ENCODE data around the gene LRRIQ4.
A peak's percentile ranks its signal among the peaks of the same experiment; 100 is the strongest.

LRRIQ4 gene

GRCh38 chr3:169861871-169862270 is 49.2 kb downstream of the LRRIQ4 start:
- no peak for DNase-seq

- peak; percentile 76 to 86 for DNase-seq
Measured at GRCh38 chr3:169863458-169863899, 50.8 kb downstream of the LRRIQ4 start.

- no peak for DNase-seq
Measured at GRCh38 chr3:169864270-169864669, 51.6 kb downstream of the LRRIQ4 start.

DNA sequence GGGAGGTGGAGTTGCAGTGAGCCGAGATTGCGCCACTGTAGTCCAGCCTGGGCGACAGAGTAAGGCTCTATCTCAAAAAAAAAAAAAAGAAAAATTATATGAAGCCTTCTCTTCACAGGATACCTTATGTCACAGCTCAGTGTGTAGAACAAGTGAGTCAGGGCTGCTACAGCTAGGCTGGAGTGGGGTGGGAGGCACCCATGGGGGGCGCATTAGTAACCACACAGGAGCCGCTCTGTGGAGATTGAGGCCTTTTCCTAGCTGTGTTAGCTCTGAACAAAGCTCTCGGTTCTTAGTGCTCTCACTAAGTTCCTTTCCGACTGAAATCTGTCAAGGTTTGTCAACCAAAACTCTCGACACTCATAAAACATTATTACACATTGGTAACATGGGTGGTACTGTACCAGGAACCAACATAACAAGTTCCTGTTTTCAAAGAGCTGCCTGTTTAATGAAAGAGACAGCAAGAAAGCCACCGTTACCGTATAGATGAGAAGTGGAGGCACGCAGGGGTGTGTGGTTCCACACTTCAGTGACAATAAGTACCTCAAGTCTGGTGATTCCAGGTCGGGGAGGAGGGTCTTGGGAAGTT is 52.6 kb downstream of the LRRIQ4 start:
- no peak for DNase-seq

DNA sequence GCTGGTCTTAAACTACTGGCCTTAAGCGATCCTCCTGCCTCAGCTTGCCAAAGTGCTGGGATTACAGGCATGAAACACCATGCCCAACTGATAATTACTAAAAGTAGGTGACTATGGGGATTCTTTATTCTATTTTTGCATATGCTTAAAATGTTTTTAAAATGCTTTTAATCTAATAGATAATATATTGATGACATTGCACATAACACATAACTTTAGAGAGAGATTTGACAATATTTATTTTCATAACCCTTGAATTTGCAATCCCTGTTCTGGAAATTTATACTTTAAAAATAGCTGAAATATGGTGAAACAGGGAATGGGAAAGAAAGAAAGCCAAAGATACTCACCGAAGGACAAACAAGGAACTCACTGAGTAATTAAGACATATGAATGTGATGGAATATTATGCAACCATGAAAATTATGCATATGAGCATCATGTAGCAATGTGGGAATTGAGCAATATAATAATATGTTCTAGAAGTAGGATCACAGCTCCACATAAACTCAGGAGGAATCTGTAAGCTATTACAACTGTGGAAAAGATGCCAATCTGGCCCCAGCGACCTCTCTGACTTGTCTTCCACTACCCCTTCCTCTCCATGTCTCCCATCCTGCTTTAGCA is 55.0 kb downstream of the LRRIQ4 start:
- DNase-seq, result no peak

DNA sequence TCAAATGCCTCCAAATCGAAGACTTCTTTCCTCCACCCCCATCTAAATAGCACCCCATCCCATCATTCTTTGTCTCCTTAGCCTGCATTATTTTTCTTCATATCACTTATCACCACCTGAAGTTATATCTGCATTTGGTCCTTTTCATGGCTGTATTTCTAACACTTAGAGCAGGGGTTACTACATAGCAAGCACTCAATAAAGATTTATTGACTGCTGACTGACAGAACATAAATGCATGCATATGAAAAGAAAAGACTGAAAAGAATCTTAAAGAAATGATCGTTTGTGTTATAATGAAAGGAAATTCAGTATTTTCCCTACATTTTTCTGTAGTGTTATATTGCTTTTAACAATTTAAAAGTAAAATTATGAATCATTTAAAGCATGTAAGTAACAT is 55.7 kb downstream of the LRRIQ4 start:
- DNase-seq, result no peak

DNA sequence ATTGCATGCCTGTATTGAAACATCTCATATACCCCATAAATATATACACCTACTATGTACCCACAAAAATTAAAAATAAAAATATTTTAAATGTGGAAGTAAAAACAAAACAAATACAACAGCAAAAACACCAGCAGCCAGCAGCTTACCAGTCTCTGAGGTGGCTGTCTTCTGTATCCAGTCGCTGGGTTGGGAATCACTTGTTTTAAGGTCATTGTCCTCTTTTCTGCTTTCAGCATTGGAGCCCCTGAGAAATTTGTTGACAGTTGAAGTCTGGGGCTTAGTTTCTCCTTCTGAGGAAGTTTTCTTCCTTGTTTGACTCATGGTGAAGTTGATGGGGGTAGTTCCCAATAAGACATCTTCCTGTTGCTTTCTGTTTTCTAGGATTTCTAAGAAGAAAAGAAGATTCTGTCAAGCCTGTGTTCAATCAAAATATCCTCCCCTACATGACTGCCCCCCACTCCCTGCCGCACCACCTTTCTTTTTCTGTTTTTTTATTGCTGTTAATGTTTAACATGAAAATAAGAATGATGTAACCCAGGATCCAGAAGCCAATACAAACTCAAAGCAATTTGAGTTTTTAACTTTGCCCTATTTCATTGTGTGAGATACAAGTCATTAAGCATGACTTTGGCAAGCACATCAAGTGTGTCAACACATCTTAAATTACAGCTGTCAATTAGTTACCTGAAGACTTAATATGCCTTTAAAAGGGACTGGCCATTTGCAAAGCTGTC is 57.0 kb downstream of the LRRIQ4 start, which contains the start of gene LRRC31:
Gene LRRC31, minus strand, starts transcription at position 452 of the 737 bp plus-strand sequence. Its CDS starts 128 bp downstream, at position 324.
- peak; percentile 2 to 66 for DNase-seq

GRCh38 chr3:169871129-169871886 is 58.6 kb downstream of the LRRIQ4 start:
- no peak for DNase-seq

DNA sequence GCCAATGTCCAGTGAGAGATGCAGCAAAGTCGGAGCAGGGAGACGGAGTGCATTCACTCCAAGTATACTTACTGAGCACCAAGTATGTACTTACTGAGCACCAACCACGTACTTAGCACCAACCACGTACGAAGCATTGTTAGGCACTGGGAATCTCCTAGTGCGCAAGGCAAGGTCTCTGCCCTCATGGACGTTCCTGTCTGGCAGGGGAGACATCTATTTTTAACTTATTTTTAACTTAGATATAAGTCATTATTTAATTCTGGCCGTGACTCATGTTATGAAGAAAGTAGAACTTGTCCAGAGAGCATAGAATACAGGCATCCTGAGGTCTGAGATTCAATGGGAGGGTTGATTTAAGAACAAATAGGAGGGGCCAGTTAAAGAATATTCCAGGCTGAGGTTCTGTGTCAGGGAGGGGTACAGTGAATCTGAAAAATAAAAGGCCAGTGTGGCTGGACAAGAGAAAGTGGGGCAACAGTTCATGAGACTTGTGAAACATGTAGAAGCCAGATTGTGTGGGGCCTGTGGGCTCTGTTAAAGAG is 66.4 kb downstream of the LRRIQ4 start:
- DNase-seq, result no peak

DNA sequence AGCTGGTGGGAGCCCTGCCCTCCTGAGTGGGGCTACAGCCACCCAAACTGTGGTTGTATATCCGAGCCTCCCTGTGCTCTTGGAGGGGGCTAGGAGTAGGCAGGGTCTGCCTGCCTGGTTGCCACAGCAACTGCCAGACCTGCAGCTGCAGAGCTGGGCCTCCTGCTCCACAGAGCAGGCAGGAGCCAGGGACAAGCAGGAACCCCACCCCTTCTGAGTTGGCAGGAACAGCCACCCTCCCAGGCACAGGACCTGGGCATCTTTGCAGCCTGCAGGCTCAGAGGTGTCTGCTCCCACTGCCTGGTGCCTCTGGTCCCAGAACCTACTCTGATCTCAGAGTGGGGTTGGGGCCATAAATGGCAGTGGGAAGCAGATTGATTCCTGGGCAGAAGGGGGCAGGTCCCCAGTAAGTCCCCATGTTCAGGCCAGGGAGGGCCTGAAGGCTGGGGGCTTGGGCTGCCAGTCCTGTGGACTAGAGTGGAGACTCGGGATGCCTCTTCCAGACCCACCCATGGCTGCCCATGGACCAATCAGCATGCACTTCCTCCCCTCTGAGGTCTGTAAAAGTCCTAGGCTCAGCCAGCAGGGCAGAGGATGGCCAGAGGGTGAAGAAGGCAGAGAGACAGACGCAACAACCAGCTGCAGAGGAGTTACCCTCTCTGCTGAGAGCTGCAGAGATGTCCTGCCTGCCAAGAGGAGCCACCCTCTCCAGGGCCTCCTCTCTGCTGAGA is 67.3 kb downstream of the LRRIQ4 start:
- no peak for DNase-seq

DNA sequence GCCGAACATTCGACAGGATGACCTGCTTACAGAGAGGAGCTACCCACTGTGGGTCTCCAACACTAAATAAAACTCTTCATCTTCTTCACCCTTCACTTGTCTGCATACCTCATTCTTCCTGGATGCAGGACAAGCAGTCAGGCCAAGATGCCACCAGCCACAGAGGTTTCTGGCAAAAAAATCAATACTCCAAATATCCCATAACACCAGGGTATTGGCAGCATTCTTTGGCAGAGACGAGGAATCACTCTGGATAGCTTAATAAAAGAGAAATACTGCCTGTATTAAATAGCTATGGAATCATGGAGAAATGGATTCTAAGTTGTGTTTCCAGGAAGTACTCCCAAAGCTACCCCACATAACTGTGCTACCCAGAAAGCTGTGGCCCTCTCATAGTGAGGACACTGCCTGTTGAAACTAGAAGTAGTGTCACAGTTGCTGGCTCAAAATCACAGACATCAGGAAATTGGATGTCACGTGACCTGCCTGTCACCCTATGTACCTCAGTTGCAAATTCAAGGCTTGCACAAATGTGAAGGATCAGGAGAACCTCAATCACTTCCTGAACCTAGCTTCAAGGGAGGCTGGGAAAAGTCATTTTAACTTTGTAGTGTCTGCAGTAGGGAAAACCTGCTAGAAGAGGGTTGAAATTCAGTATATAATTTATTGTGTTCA is 68.0 kb downstream of the LRRIQ4 start:
- DNase-seq, result no peak

DNA sequence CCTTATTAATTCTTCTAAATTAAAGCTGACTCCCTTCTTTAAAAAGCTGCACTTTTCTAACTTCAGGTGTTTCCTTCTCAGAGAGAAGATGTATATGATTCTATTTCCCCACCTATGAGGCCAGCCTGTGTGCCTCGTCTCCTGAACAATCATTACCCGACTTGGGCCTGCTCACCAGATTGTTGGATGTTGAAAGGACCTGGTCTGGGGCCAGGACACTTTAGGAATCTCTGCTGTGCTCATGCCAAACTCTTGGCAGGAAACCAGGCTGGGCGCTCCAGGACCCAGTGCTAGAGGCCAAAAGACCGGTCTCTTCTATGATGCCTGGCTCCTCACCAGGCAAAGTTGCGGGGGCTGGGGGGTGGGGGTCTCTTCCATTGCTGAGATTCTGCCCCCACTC is 74.0 kb downstream of the LRRIQ4 start:
- peak in 1 of 2 experiments; percentile 4 for DNase-seq
